HepG2 (cell line): ENCODE measurements around the gene GDAP1L1. TPM values are rescaled to one million over a fixed set of nuclear protein-coding genes. Genes with fewer than 3 reads are reported as not detected.

Experiments used
- CCAR2 ChIP-seq: fragments of 200-400 bp; formaldehyde crosslinking; optimal IDR thresholded peaks from 2 replicates; pipeline ENCODE3; 2018; ENCODE audit warnings: low read depth, mild to moderate bottlenecking, low read length, moderate library complexity
- CENPT ChIP-seq: sonication (generic); formaldehyde crosslinking; IDR thresholded peaks from 2 replicates; pipeline ENCODE4 v1.8.0; 2022; ENCODE audit warnings: low read depth, mild to moderate bottlenecking, moderate library complexity, missing genetic modification reagents
- CHD4 ChIP-seq: fragments of 200-600 bp; sonication (generic); IDR thresholded peaks from 2 replicates; pipeline ENCODE4 v1.7.0; 2017; ENCODE audit warnings: mild to moderate bottlenecking, low read length, borderline replicate concordance
- DR1 ChIP-seq: sonication (generic); formaldehyde crosslinking; IDR thresholded peaks from 2 replicates; pipeline ENCODE4 v1.8.0; 2021; ENCODE audit warnings: mild to moderate bottlenecking, missing genetic modification reagents, inconsistent platforms
- LRRFIP1 ChIP-seq: sonication (generic); formaldehyde crosslinking; conservative IDR thresholded peaks from 2 replicates; pipeline ENCODE4 v1.4.0; 2020; ENCODE audit warnings: missing genetic modification reagents
- MXD3 ChIP-seq: IDR thresholded peaks from 2 replicates; pipeline ENCODE4 v1.6.1; 2016; ENCODE audit warnings: mild to moderate bottlenecking, missing biosample characterization, missing genetic modification reagents
- MYNN ChIP-seq: sonication (generic); formaldehyde crosslinking; IDR thresholded peaks from 2 replicates; pipeline ENCODE4 v1.4.0; 2020; ENCODE audit warnings: mild to moderate bottlenecking, low read depth, missing genetic modification reagents
- NFIB ChIP-seq: sonication (generic); formaldehyde crosslinking; IDR thresholded peaks from 2 replicates; pipeline ENCODE4 v1.9.0; 2021; ENCODE audit warnings: missing genetic modification reagents, mild to moderate bottlenecking, borderline replicate concordance
- NR0B2 ChIP-seq: sonication (generic); formaldehyde crosslinking; IDR thresholded peaks from 2 replicates; pipeline ENCODE4 v1.4.0; 2020; ENCODE audit warnings: mild to moderate bottlenecking, missing genetic modification reagents
- POLR2AphosphoS5 ChIP-seq: IDR thresholded peaks from 2 replicates; pipeline ENCODE4 v1.6.1; 2012; ENCODE audit warnings: low read depth, low read length
- SNRNP70 ChIP-seq: fragments of 200-400 bp; formaldehyde crosslinking; IDR thresholded peaks from 2 replicates; pipeline ENCODE4 v1.6.1; 2017; ENCODE audit warnings: mild to moderate bottlenecking, low read depth, low read length, moderate library complexity
- SP2 ChIP-seq: sonication (generic); formaldehyde crosslinking; IDR thresholded peaks from 2 replicates; pipeline ENCODE4 v1.5.1; 2020; ENCODE audit warnings: mild to moderate bottlenecking, missing genetic modification reagents
- TBX3 ChIP-seq: fragments of 450-650 bp; IDR thresholded peaks from 2 replicates; pipeline ENCODE4 v1.6.1; 2017; ENCODE audit warnings: antibody characterized with exemption, mild to moderate bottlenecking, inconsistent platforms, borderline replicate concordance
- TCF7 ChIP-seq: sonication (generic); IDR thresholded peaks from 2 replicates; pipeline ENCODE4 v1.6.1; 2016; ENCODE audit warnings: antibody characterized with exemption, low read depth
- ZFY ChIP-seq: sonication (generic); formaldehyde crosslinking; IDR thresholded peaks from 2 replicates; pipeline ENCODE4 v1.4.0; 2020; ENCODE audit warnings: missing genetic modification reagents
- ZNF160 ChIP-seq: sonication (generic); formaldehyde crosslinking; IDR thresholded peaks from 2 replicates; pipeline ENCODE4 v1.8.0; 2022; ENCODE audit warnings: mild to moderate bottlenecking, inconsistent platforms, missing genetic modification reagents
- ZNF205 ChIP-seq: IDR thresholded peaks from 2 replicates; pipeline ENCODE4 v1.6.1; 2018; ENCODE audit warnings: missing biosample characterization, missing genetic modification reagents
- ZNF225 ChIP-seq: sonication (generic); formaldehyde crosslinking; IDR thresholded peaks from 2 replicates; pipeline ENCODE4 v1.4.0; 2020; ENCODE audit warnings: mild to moderate bottlenecking, missing genetic modification reagents
- ZNF510 ChIP-seq: sonication (generic); formaldehyde crosslinking; IDR thresholded peaks from 2 replicates; pipeline ENCODE4 v1.4.0; 2020; ENCODE audit warnings: low read depth, mild to moderate bottlenecking, missing genetic modification reagents
- ZNF678 ChIP-seq: sonication (generic); formaldehyde crosslinking; IDR thresholded peaks from 2 replicates; pipeline ENCODE4 v1.4.0; 2020; ENCODE audit warnings: mild to moderate bottlenecking, missing genetic modification reagents
- ZSCAN22 ChIP-seq: sonication (generic); formaldehyde crosslinking; IDR thresholded peaks from 2 replicates; pipeline ENCODE4 v1.4.0; 2020; ENCODE audit warnings: mild to moderate bottlenecking, missing genetic modification reagents
- polyA plus RNA-seq, 8 experiments: library from polyadenylated mRNA; depleted of rRNA in 3 of 8; stranded (reverse) in 7 of 8; unstranded in 1 of 8; fragments of >200 nt; fragmentation: Illumina TruSeq in 4 of 8; extraction: Trizol in 4 of 8; gene quantifications; 2 replicates each; pipeline versions ENCODE4 v1.2.1 to v1.2.3, GENCODE V29; 2011 to 2016; ENCODE audit warnings: low read depth in 4 of 8, missing spikeins in 1 of 8, mixed read lengths in 1 of 8; ENCODE audit not compliant: insufficient read depth in 1 of 8
- total RNA-seq, 5 experiments: library from RNA; depleted of rRNA; stranded (reverse); fragments of >200 nt; fragmentation: Illumina TruSeq; extraction: Trizol; gene quantifications; 2 replicates each; pipeline ENCODE4 v1.2.3, GENCODE V29; 2016; ENCODE audit warnings: low read depth in 1 of 5
- TF ChIP-seq, protein P1 (sequence below): sonication (generic); formaldehyde crosslinking; IDR thresholded peaks from 2 replicates; pipeline ENCODE4 v1.5.0; 2020; ENCODE audit warnings: mild to moderate bottlenecking, missing genetic modification reagents, moderate library complexity

The GDAP1L1 gene
- total and polyA plus RNA-seq, 2 of the 13 experiments (the other 11 are each of a cell fraction or from before 2014, with no cell fraction given): 0.04 TPM; not detected in 1

DNA sequence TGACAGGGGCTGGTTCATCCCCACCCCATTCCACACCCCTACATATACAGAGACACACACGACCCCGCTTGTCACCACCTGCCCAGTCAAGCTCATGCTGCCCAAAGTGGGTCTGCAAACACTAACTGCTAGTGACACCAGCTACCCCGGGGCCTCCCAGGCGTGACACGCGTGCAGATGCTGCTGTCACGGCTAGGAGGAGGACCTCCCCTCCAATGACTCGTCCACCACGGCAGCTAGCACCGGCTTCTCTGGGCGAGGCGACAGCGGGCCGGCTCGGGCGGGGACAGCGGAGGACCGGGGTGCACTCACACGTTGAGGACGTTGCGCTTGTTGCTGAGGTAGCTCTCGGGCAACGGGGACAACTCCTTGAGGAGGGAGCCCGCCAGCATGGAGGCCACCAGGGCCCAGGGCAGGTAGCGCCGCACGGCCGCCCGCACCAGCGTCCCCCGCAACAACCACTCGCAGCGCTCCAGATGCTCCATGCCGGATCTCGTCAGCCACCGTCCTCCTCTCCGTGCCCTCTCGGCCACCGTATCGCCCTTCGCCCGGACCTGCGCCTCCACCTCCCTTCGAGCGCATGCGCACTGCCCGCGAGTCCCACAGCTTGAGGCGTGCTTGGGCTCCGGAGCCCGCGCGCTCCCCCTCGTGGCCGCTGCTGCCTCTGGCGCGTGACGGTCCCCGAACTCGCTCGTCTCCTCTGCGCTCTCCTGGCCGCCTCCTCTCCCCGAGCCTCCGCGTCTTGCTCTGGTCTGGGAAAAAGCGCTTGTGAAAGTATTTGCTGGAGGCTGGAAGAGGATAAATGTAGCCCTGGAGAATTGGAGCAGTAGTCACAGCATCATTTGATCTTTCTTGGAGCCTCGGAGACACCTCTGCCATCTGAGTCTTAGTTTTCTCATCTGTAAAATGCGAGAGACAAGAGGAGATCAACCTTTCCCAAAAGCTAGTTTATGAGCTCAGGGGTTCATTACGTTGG lies 63.8 kb downstream of the GDAP1L1 start, which contains the start of gene FITM2 (continued):
- peak; percentile 88; the same call in 1 of the 2 replicates for TF ChIP-seq LRRFIP1 (CRISPR knock-in tag)
- 0 out of 2 replicates have a peak, but pooled peaks have one; percentile 66 for TF ChIP-seq MYNN
- TF ChIP-seq NFIB (CRISPR knock-in tag): no peak
- TF ChIP-seq, protein P1, sequence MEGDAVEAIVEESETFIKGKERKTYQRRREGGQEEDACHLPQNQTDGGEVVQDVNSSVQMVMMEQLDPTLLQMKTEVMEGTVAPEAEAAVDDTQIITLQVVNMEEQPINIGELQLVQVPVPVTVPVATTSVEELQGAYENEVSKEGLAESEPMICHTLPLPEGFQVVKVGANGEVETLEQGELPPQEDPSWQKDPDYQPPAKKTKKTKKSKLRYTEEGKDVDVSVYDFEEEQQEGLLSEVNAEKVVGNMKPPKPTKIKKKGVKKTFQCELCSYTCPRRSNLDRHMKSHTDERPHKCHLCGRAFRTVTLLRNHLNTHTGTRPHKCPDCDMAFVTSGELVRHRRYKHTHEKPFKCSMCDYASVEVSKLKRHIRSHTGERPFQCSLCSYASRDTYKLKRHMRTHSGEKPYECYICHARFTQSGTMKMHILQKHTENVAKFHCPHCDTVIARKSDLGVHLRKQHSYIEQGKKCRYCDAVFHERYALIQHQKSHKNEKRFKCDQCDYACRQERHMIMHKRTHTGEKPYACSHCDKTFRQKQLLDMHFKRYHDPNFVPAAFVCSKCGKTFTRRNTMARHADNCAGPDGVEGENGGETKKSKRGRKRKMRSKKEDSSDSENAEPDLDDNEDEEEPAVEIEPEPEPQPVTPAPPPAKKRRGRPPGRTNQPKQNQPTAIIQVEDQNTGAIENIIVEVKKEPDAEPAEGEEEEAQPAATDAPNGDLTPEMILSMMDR (CRISPR knock-in tag): peak; percentile 100
- peak; percentile 94 for TF ChIP-seq ZNF160
- TF ChIP-seq POLR2AphosphoS5: peak; percentile 94
- TF ChIP-seq ZNF225 (CRISPR knock-in tag): peak; percentile 98
- no peak for TF ChIP-seq SNRNP70
- TF ChIP-seq CENPT (CRISPR knock-in tag): peak; percentile 95; the same call in 1 of the 2 replicates
- peak; percentile 69 for TF ChIP-seq SP2
- TF ChIP-seq NR0B2 (CRISPR knock-in tag): peak; percentile 97
- peak; percentile 77 for TF ChIP-seq DR1 (CRISPR knock-in tag)
- peak; percentile 96 for TF ChIP-seq MXD3
- TF ChIP-seq ZNF205 (CRISPR knock-in tag): peak; percentile 81
- no peak for TF ChIP-seq CHD4
- peak; percentile 97; the same call in 1 of the 2 replicates for TF ChIP-seq ZNF678 (CRISPR knock-in tag)
- TF ChIP-seq CCAR2: no peak
- peak; percentile 66; the same call in 1 of the 2 replicates for TF ChIP-seq TBX3
- TF ChIP-seq ZFY (CRISPR knock-in tag): peak; percentile 87
- TF ChIP-seq ZSCAN22 (CRISPR knock-in tag): no peak
- TF ChIP-seq ZNF510 (CRISPR knock-in tag): peak; percentile 98
- no peak for TF ChIP-seq TCF7
